KMS-11 (cell line): Measurements from ENCODE around the gene CCRL2.
"Not testable (repeated sequence)": the region's sequence is repeated elsewhere in the genome, so short reads cannot be mapped to it uniquely, and the experiment has no call there.

Experiments
- H2AFZ ChIP-seq: fragments of 200-600 bp; sonication (generic); 2 replicates; pipeline ENCODE4 v1.6.1; 2016; ENCODE audit warnings: antibody characterized with exemption, mixed run types, low read depth
- H3K27ac ChIP-seq: fragments of 200-600 bp; sonication (generic); 2 replicates; pipeline ENCODE4 v1.6.1; 2016; ENCODE audit warnings: mild to moderate bottlenecking, mixed run types
- H3K27me3 ChIP-seq: fragments of 200-600 bp; sonication (generic); 2 replicates; pipeline ENCODE4 v1.6.1; 2017; ENCODE audit warnings: mild to moderate bottlenecking, low read depth, mixed run types, moderate library complexity; ENCODE audit not compliant: insufficient read depth
- H3K36me3 ChIP-seq: fragments of 200-600 bp; sonication (generic); 2 replicates; pipeline ENCODE4 v1.6.1; 2017; ENCODE audit warnings: mild to moderate bottlenecking, mixed run types; ENCODE audit not compliant: insufficient read depth
- H3K4me1 ChIP-seq: fragments of 200-600 bp; sonication (generic); 2 replicates; pipeline ENCODE4 v1.6.1; 2016; ENCODE audit warnings: mild to moderate bottlenecking, low read depth, mixed run types; ENCODE audit not compliant: poor library complexity, severe bottlenecking
- H3K4me2 ChIP-seq: fragments of 200-600 bp; sonication (generic); 2 replicates; pipeline ENCODE4 v1.7.0; 2016; ENCODE audit warnings: mild to moderate bottlenecking, mixed run types
- H3K4me3 ChIP-seq: fragments of 200-600 bp; sonication (generic); IDR thresholded peaks from 2 replicates; pipeline ENCODE4 v1.6.1; 2017; ENCODE audit warnings: low read depth, low read length, mixed read lengths; ENCODE audit not compliant: insufficient read depth
- H3K79me2 ChIP-seq: fragments of 200-600 bp; sonication (generic); 2 replicates; pipeline ENCODE4 v1.6.1; 2016; ENCODE audit warnings: low read depth, mixed run types; ENCODE audit not compliant: insufficient read depth
- H3K9ac ChIP-seq: fragments of 200-600 bp; sonication (generic); 2 replicates; pipeline ENCODE4 v1.6.1; 2016; ENCODE audit warnings: mild to moderate bottlenecking, mixed run types
- H4K20me1 ChIP-seq: fragments of 200-600 bp; sonication (generic); 2 replicates; pipeline ENCODE4 v1.6.1; 2016; ENCODE audit warnings: mild to moderate bottlenecking, mixed run types; ENCODE audit not compliant: insufficient read depth
- TF ChIP-seq, protein P1 (sequence below): fragments of 200-600 bp; sonication (generic); conservative IDR thresholded peaks from 2 replicates; pipeline ENCODE4 v1.6.1; 2017; ENCODE audit warnings: low read depth, mild to moderate bottlenecking, antibody characterized with exemption, low read length, moderate library complexity, mixed read lengths

CCRL2 gene

DNA sequence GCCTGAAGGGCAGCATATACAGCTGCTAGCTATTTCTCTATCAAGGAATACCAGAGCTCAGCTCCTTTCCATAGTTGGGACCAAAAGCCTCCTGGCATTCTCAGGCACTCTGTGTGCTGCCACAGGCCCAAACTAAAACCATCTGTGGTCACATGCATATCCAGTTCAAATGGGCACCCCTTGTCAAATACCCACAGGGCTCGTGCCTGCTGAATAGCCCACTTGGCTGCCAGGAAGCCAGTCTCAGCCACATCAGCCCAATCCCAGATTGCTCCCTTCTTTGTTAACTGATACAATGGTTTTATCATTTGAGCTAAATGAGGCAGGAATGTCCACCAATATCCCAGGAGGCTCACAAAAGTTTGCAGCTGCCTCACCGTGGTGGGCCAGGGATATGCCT lies 13.9 kb downstream of the CCRL2 start:
- Histone ChIP-seq H3K79me2 (no peaks in the 10 kb centered on the region), H3K27ac (no peak overlapping the region), H4K20me1 (no peaks in the 10 kb centered on the region), H3K4me2 (no peak overlapping the region), H3K4me3 (no peak overlapping the region), H3K36me3 (no peaks in the 10 kb centered on the region), H3K9ac (no peak overlapping the region), H3K27me3 (no peaks in the 10 kb centered on the region), H3K4me1 (peaks cover 15% of the 10 kb centered on the region), H2AFZ (no peak overlapping the region)
- TF ChIP-seq, protein P1, sequence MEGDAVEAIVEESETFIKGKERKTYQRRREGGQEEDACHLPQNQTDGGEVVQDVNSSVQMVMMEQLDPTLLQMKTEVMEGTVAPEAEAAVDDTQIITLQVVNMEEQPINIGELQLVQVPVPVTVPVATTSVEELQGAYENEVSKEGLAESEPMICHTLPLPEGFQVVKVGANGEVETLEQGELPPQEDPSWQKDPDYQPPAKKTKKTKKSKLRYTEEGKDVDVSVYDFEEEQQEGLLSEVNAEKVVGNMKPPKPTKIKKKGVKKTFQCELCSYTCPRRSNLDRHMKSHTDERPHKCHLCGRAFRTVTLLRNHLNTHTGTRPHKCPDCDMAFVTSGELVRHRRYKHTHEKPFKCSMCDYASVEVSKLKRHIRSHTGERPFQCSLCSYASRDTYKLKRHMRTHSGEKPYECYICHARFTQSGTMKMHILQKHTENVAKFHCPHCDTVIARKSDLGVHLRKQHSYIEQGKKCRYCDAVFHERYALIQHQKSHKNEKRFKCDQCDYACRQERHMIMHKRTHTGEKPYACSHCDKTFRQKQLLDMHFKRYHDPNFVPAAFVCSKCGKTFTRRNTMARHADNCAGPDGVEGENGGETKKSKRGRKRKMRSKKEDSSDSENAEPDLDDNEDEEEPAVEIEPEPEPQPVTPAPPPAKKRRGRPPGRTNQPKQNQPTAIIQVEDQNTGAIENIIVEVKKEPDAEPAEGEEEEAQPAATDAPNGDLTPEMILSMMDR: no peak

DNA sequence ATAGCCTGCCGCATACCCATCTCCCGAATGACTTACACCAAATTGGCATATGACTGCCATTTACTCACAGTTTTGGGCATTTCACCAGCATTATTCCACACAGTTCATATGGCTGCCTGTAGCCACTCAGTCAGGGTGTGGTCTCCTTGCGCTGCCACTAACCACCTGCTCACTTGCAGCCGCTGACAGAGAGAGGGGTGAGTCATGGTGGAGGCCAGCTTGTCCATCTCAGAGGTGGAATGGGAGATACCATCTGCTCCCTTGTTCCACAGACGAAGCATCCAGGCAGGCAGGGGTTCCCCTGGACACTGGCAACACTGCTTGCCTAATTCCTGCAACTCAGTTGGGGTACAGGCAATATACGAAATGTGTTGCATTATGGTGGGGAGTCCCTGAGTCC lies 15.6 kb downstream of the CCRL2 start:
- Histone ChIP-seq H3K79me2 (no peaks in the 10 kb centered on the region), H3K36me3 (no peaks in the 10 kb centered on the region), H3K9ac (no peak overlapping the region), H3K4me3 (no peak overlapping the region), H3K27me3 (no peaks in the 10 kb centered on the region), H3K4me2 (no peak overlapping the region), H3K4me1 (no peaks in the 10 kb centered on the region), H4K20me1 (no peaks in the 10 kb centered on the region), H3K27ac (no peak overlapping the region), H2AFZ (no peak overlapping the region)
- TF ChIP-seq, protein P1: no peak

DNA sequence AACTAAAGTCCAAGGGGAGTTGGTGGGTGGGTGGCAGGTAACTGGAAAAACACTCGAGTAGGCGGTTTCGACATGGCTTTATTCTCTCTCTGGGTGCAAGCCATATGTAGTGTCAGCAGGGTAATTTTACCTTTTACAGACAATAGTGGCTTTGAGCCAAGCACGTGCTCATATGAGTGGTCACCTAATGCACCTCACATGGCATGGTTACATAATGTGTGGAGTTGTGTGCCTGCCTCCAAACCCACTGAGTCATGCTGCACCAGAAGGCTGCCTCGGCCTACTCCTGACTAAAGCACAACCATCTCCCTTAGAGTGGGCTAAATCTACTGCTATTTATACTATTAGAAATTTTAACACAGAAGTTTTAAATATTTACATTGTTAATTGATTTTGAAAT lies 16.5 kb downstream of the CCRL2 start:
- no peaks in the 10 kb centered on the region for H3K27me3 ChIP-seq
- H3K79me2 ChIP-seq: no peaks in the 10 kb centered on the region
- no peak overlapping the region for H2AFZ ChIP-seq
- H3K36me3 ChIP-seq: no peaks in the 10 kb centered on the region
- no peaks in the 10 kb centered on the region for H4K20me1 ChIP-seq
- no peak overlapping the region for H3K4me3 ChIP-seq
- H3K27ac ChIP-seq: no peak overlapping the region
- TF ChIP-seq, protein P1: no peak
- no peak overlapping the region for H3K9ac ChIP-seq
- H3K4me2 ChIP-seq: no peak overlapping the region
- no peaks in the 10 kb centered on the region for H3K4me1 ChIP-seq

DNA sequence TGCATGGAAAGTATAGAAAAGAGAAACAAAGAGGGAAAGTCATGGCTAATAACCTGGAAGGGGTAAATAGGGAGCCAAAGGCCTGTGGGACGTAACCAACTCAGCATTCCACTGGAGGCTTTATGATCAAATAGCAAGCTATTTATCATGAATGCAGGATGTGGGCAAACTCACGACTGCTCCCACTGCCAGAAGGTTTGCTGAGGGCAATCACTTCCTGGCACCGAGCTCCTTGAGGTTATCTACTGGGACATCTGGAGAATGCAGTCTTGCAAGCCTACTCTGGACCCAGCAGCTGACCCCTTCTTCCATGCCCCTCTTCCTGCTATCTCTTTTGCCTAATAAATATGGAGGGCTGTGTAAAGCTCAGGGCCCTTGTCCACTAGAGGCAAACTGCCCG lies 19.4 kb downstream of the CCRL2 start:
- H3K36me3 ChIP-seq, H3K79me2 ChIP-seq, H4K20me1 ChIP-seq, H3K4me3 ChIP-seq, H3K9ac ChIP-seq, H3K27me3 ChIP-seq, H3K4me1 ChIP-seq, H3K4me2 ChIP-seq, H2AFZ ChIP-seq, H3K27ac ChIP-seq: not testable (repeated sequence)

DNA sequence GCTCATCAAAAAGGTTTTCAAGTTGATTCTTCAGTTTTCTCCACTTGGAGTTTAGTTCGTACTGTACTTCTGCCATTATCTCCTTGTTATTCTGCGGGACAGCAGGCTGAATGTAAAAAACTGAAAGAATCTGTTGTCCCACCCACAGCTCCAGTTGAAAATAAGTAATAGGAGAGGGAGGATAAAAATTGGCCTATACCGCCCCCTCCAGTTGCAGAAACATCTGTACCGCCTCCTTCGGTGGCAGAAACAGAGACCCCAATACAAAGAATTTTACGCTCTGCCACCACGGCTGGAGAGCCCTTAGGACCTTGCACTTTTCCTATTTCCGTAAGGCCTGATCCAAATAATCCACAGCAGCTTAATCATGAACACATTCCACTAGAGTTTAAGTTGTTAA lies 20.3 kb downstream of the CCRL2 start:
- H3K4me1 ChIP-seq, H3K79me2 ChIP-seq, H3K27me3 ChIP-seq, H3K36me3 ChIP-seq, H4K20me1 ChIP-seq, H2AFZ ChIP-seq, H3K4me2 ChIP-seq, H3K27ac ChIP-seq, H3K9ac ChIP-seq, H3K4me3 ChIP-seq: not testable (repeated sequence)
